GM12872 (cell line): ENCODE data around the gene BHLHA15.

Source experiments
- CTCF ChIP-seq: IDR thresholded peaks from 3 replicates; pipeline ENCODE4 v1.5.1; 2011; ENCODE audit warnings: low read depth, mild to moderate bottlenecking, low read length, moderate library complexity; ENCODE audit not compliant: insufficient read depth

Gene BHLHA15

GRCh38 chr7:98211221-98211675 is at the start of gene BHLHA15:
TSS of gene BHLHA15 (plus strand) at chr7:98211439. CDS start at chr7:98212310, 871 bp downstream.
- no peak for TF ChIP-seq CTCF

- no peak for TF ChIP-seq CTCF
These were observed 48.5 kb upstream of the BHLHA15 start for GRCh38 chr7:98162758-98163157.

- TF ChIP-seq CTCF: no peak
These were observed 48.0 kb upstream of the BHLHA15 start for GRCh38 chr7:98163269-98163668.

GRCh38 chr7:98163704-98164494 is 47.3 kb upstream of the BHLHA15 start:
- no peak for TF ChIP-seq CTCF

GRCh38 chr7:98165827-98166667 is 45.2 kb upstream of the BHLHA15 start:
- TF ChIP-seq CTCF: peak; percentile 66

- TF ChIP-seq CTCF: no peak
These were observed 44.6 kb upstream of the BHLHA15 start for GRCh38 chr7:98166668-98166970.

- TF ChIP-seq CTCF: no peak
These were observed 43.6 kb upstream of the BHLHA15 start for GRCh38 chr7:98167653-98168052.
